ENCODE results near the gene FAM53A.

FAM53A gene

DNA sequence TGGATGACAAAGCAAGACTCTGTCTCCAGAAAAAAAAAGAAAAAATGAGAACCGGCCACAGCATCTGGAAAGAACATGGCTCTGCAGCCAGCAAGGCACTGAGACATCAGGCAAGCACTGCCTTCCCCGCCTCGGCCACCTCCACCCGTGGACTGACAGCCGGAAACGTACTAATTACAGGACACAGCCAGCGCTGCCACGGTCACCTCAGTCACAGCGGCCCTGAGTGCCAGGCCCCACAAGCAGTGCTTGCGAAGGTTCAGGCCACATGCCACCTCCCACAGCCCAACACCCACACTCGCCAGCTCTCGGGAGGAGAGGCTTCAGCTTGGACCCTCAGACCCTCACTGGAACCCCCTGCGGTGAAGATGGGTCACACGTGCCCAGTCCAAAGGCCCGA lies 16.8 kb downstream of the FAM53A start:
- no peaks in the 10 kb centered on the region for H3K36me3 ChIP-seq (ENCODE audit: control insufficient read depth in 2 of 2, insufficient read depth in 1 of 2, low read length in 2 of 2)
- no peaks in the 10 kb centered on the region for H3K4me1 ChIP-seq (ENCODE audit: control insufficient read depth, insufficient read depth, low read length)
- ChIA-PET CTCF (interaction anchor here (0.5 to 0.6 kb wide), 2 partner anchors 8 to 12 kb away, joined by 3 read pairs; no protein-coding TSS in a partner anchor), POLR2A (no interaction called here)
- no peak overlapping the region for H3K4me3 ChIP-seq (ENCODE audit: low read depth, low read length)
- no peak for TF ChIP-seq ZIC2 (tag by site-specific recombination; IDR thresholded peaks at IDR 0.05)
- TF ChIP-seq ZNF274 (IDR thresholded peaks at IDR 0.05; ENCODE audit: low read length) = no peak
- no peak for TF ChIP-seq ZNF274 (tag by site-specific recombination; IDR thresholded peaks at IDR 0.05; ENCODE audit: borderline replicate concordance)
- no peak for TF ChIP-seq ZNF48 (tag by site-specific recombination; IDR thresholded peaks at IDR 0.05)
- no peak for TF ChIP-seq BCL11A (tag by site-specific recombination; IDR thresholded peaks at IDR 0.05; ENCODE audit: low read depth)
- TF ChIP-seq, protein P1, sequence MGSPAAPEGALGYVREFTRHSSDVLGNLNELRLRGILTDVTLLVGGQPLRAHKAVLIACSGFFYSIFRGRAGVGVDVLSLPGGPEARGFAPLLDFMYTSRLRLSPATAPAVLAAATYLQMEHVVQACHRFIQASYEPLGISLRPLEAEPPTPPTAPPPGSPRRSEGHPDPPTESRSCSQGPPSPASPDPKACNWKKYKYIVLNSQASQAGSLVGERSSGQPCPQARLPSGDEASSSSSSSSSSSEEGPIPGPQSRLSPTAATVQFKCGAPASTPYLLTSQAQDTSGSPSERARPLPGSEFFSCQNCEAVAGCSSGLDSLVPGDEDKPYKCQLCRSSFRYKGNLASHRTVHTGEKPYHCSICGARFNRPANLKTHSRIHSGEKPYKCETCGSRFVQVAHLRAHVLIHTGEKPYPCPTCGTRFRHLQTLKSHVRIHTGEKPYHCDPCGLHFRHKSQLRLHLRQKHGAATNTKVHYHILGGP (tag by site-specific recombination; IDR thresholded peaks at IDR 0.05) = no peak
- no peak for TF ChIP-seq ZSCAN23 (tag by site-specific recombination; IDR thresholded peaks at IDR 0.05)
- no peak for TF ChIP-seq HOXD13 (CRISPR knock-in tag; IDR thresholded peaks at IDR 0.05; ENCODE audit: borderline replicate concordance)
- TF ChIP-seq SALL2 (tag by site-specific recombination; IDR thresholded peaks at IDR 0.05; ENCODE audit: borderline replicate concordance) = no peak
- no peak for TF ChIP-seq ZEB2 (tag by site-specific recombination; IDR thresholded peaks at IDR 0.05)
- TF ChIP-seq ZNF174 (tag by site-specific recombination; IDR thresholded peaks at IDR 0.05) = no peak
- H3K9me3 ChIP-seq (ENCODE audit: control insufficient read depth, insufficient read depth, low read depth, low read length) = no peaks in the 10 kb centered on the region
- no peak overlapping the region for H3K27ac ChIP-seq (ENCODE audit: extremely low read depth, low read depth, low read length)

DNA sequence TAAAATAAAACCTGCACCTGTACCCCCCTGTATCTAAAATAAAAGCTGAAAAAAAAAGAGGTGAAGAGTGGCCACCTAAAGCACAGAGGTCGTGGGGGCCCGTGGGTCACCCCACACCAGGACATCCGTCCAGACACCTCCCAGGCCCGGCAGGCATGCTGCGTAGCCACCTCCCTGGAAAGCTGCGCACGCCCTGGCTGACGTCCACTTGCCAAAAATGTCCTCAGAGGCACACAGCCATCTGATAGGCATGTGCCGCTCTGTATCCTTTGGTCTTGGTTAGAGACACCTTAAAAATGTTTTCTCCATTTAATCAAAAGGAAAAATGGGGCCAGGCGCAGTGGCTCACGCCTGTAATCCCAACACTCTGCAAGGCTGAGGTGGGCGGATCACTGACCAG lies 17.7 kb downstream of the FAM53A start:
- Histone ChIP-seq H3K4me3 (ENCODE audit: low read depth, low read length) (no peak overlapping the region), H3K27ac (ENCODE audit: extremely low read depth, low read depth, low read length) (no peak overlapping the region), H3K9me3 (ENCODE audit: control insufficient read depth, insufficient read depth, low read depth, low read length) (no peaks in the 10 kb centered on the region), H3K36me3 (ENCODE audit: control insufficient read depth in 2 of 2, insufficient read depth in 1 of 2, low read length in 2 of 2) (no peaks in the 10 kb centered on the region), H3K4me1 (ENCODE audit: control insufficient read depth, insufficient read depth, low read length) (no peaks in the 10 kb centered on the region)
- POLR2A ChIA-PET = no interaction called here
- CTCF ChIA-PET = interaction anchor here (0.6 kb wide), 1 partner anchor 19 kb away, joined by 9 read pairs; no protein-coding TSS in a partner anchor
- TF ChIP-seq, protein P2, sequence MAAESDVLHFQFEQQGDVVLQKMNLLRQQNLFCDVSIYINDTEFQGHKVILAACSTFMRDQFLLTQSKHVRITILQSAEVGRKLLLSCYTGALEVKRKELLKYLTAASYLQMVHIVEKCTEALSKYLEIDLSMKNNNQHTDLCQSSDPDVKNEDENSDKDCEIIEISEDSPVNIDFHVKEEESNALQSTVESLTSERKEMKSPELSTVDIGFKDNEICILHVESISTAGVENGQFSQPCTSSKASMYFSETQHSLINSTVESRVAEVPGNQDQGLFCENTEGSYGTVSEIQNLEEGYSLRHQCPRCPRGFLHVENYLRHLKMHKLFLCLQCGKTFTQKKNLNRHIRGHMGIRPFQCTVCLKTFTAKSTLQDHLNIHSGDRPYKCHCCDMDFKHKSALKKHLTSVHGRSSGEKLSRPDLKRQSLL (tag by site-specific recombination; IDR thresholded peaks at IDR 0.05) = no peak
- TF ChIP-seq ZNF24 (tag by site-specific recombination; IDR thresholded peaks at IDR 0.05) = no peak
- TF ChIP-seq, protein P3, sequence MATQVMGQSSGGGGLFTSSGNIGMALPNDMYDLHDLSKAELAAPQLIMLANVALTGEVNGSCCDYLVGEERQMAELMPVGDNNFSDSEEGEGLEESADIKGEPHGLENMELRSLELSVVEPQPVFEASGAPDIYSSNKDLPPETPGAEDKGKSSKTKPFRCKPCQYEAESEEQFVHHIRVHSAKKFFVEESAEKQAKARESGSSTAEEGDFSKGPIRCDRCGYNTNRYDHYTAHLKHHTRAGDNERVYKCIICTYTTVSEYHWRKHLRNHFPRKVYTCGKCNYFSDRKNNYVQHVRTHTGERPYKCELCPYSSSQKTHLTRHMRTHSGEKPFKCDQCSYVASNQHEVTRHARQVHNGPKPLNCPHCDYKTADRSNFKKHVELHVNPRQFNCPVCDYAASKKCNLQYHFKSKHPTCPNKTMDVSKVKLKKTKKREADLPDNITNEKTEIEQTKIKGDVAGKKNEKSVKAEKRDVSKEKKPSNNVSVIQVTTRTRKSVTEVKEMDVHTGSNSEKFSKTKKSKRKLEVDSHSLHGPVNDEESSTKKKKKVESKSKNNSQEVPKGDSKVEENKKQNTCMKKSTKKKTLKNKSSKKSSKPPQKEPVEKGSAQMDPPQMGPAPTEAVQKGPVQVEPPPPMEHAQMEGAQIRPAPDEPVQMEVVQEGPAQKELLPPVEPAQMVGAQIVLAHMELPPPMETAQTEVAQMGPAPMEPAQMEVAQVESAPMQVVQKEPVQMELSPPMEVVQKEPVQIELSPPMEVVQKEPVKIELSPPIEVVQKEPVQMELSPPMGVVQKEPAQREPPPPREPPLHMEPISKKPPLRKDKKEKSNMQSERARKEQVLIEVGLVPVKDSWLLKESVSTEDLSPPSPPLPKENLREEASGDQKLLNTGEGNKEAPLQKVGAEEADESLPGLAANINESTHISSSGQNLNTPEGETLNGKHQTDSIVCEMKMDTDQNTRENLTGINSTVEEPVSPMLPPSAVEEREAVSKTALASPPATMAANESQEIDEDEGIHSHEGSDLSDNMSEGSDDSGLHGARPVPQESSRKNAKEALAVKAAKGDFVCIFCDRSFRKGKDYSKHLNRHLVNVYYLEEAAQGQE (tag by site-specific recombination; IDR thresholded peaks at IDR 0.05) = no peak
- no peak for TF ChIP-seq ZNF677 (tag by site-specific recombination; IDR thresholded peaks at IDR 0.05)
- TF ChIP-seq ZNF658 (tag by site-specific recombination; IDR thresholded peaks at IDR 0.05) = no peak
- TF ChIP-seq ZNF776 (tag by site-specific recombination; IDR thresholded peaks at IDR 0.05; ENCODE audit: borderline replicate concordance) = no peak
- no peak for TF ChIP-seq ZNF610 (tag by site-specific recombination; IDR thresholded peaks at IDR 0.05; ENCODE audit: borderline replicate concordance)
- no peak for TF ChIP-seq ZNF473 (tag by site-specific recombination; IDR thresholded peaks at IDR 0.05)
- no peak for TF ChIP-seq ZNF768 (tag by site-specific recombination; IDR thresholded peaks at IDR 0.05)
- no peak for TF ChIP-seq ZBTB20 (tag by site-specific recombination; IDR thresholded peaks at IDR 0.05)
- TF ChIP-seq ZXDB (tag by site-specific recombination; IDR thresholded peaks at IDR 0.05) = no peak
- no peak for TF ChIP-seq ZSCAN30 (tag by site-specific recombination; IDR thresholded peaks at IDR 0.05)
- TF ChIP-seq, protein P4, sequence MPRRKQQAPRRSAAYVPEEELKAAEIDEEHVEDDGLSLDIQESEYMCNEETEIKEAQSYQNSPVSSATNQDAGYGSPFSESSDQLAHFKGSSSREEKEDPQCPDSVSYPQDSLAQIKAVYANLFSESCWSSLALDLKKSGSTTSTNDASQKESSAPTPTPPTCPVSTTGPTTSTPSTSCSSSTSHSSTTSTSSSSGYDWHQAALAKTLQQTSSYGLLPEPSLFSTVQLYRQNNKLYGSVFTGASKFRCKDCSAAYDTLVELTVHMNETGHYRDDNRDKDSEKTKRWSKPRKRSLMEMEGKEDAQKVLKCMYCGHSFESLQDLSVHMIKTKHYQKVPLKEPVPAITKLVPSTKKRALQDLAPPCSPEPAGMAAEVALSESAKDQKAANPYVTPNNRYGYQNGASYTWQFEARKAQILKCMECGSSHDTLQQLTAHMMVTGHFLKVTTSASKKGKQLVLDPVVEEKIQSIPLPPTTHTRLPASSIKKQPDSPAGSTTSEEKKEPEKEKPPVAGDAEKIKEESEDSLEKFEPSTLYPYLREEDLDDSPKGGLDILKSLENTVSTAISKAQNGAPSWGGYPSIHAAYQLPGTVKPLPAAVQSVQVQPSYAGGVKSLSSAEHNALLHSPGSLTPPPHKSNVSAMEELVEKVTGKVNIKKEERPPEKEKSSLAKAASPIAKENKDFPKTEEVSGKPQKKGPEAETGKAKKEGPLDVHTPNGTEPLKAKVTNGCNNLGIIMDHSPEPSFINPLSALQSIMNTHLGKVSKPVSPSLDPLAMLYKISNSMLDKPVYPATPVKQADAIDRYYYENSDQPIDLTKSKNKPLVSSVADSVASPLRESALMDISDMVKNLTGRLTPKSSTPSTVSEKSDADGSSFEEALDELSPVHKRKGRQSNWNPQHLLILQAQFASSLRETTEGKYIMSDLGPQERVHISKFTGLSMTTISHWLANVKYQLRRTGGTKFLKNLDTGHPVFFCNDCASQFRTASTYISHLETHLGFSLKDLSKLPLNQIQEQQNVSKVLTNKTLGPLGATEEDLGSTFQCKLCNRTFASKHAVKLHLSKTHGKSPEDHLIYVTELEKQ (tag by site-specific recombination; IDR thresholded peaks at IDR 0.05; ENCODE audit: borderline replicate concordance) = no peak

Measured in HEK293 (cell line).